ENCODE measurements around the gene THBS1.

Gene THBS1

GRCh38 chr15:39608185-39609139 lies 27.6 kb downstream of the THBS1 start:
- DNase-seq (ENCODE audit: low read depth): no peak

- DNase-seq (ENCODE audit: low read depth): no peak
Observed at GRCh38 chr15:39609166-39609916, 28.5 kb downstream of the THBS1 start.

GRCh38 chr15:39610665-39611064 lies 29.8 kb downstream of the THBS1 start:
- no peak for DNase-seq (ENCODE audit: low read depth)

GRCh38 chr15:39613271-39613670 lies 32.4 kb downstream of the THBS1 start:
- no peak for DNase-seq (ENCODE audit: low read depth)

GRCh38 chr15:39613861-39614260 lies 33.0 kb downstream of the THBS1 start:
- DNase-seq (ENCODE audit: low read depth): no peak

- no peak for DNase-seq (ENCODE audit: low read depth)
Observed at GRCh38 chr15:39616731-39617455, 36.0 kb downstream of the THBS1 start.

- DNase-seq (ENCODE audit: low read depth): no peak
Observed at GRCh38 chr15:39618063-39618823, 37.4 kb downstream of the THBS1 start.

GRCh38 chr15:39621210-39621609 lies 40.3 kb downstream of the THBS1 start:
- DNase-seq (ENCODE audit: low read depth): no peak

- DNase-seq (ENCODE audit: low read depth): no peak
Observed at GRCh38 chr15:39621976-39622375, 41.1 kb downstream of the THBS1 start.

- no peak for DNase-seq (ENCODE audit: low read depth)
Observed at GRCh38 chr15:39622660-39623516, 42.0 kb downstream of the THBS1 start.

GRCh38 chr15:39623529-39623931 lies 42.7 kb downstream of the THBS1 start:
- DNase-seq (ENCODE audit: low read depth): no peak

- DNase-seq (ENCODE audit: low read depth): no peak
Observed at GRCh38 chr15:39624806-39625205, 43.9 kb downstream of the THBS1 start.

GRCh38 chr15:39625451-39625850 lies 44.6 kb downstream of the THBS1 start:
- DNase-seq (ENCODE audit: low read depth): no peak

- DNase-seq (ENCODE audit: low read depth): no peak
Observed at GRCh38 chr15:39625856-39626255, 45.0 kb downstream of the THBS1 start.

- no peak for DNase-seq (ENCODE audit: low read depth)
Observed at GRCh38 chr15:39627451-39628143, 46.7 kb downstream of the THBS1 start.

GRCh38 chr15:39628144-39628508 lies 47.2 kb downstream of the THBS1 start:
- DNase-seq (ENCODE audit: low read depth): no peak

- no peak for DNase-seq (ENCODE audit: low read depth)
Observed at GRCh38 chr15:39628546-39629257, 47.8 kb downstream of the THBS1 start.

- DNase-seq (ENCODE audit: low read depth): no peak
Observed at GRCh38 chr15:39629371-39629770, 48.5 kb downstream of the THBS1 start.

- no peak for DNase-seq (ENCODE audit: low read depth)
Observed at GRCh38 chr15:39629906-39630305, 49.0 kb downstream of the THBS1 start.

- DNase-seq (ENCODE audit: low read depth): no peak
Observed at GRCh38 chr15:39631357-39631756, 50.5 kb downstream of the THBS1 start.

Data from CMK (cell line).